CD4-positive, alpha-beta T cell treated with Interleukin-4 for 1 hour (primary cell): ENCODE measurements around the gene CDIPT.
"Not testable (repeated sequence)": the region's sequence is repeated elsewhere in the genome, so short reads cannot be mapped to it uniquely, and the experiment has no call there.

Source experiments
- DNase-seq, 2 donors: peaks; one replicate each; pipeline ENCODE4 v3.0.0-alpha.2; 2020 to 2022

CDIPT gene

DNA sequence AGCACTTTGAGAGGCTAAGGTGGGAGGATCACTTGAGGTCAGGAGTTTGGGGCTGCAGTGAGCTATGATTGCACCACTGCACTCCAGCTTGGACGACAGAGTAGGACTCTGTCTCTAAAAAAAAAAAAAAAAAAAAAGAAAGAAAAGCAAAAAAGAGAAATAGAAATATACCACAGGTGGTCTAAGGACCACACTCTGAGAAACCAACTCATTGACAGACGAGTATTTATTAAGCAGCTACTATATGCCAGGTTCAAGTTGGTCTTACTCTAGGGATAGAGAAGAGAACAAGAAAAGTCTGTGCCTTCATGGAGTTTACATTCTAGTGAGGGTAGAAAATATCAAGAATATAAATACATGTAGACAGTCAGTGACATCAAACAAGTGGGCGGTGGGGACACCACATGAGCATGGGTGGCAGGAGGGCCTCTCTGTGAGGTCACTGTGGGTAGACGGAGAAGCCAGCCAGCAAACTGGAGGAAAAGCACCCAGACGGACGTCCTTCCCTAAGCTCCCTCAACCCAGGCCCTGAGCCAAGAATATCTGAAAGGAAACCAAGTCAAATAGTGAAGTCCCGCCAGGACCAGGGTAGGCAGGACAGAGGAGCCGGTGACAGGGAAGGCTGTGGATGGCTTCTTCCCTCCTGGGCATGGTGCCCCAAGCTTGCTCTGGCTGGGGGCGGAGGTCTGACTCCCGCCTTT, 4.7 kb downstream of the CDIPT start:
- no peak for DNase-seq

DNA sequence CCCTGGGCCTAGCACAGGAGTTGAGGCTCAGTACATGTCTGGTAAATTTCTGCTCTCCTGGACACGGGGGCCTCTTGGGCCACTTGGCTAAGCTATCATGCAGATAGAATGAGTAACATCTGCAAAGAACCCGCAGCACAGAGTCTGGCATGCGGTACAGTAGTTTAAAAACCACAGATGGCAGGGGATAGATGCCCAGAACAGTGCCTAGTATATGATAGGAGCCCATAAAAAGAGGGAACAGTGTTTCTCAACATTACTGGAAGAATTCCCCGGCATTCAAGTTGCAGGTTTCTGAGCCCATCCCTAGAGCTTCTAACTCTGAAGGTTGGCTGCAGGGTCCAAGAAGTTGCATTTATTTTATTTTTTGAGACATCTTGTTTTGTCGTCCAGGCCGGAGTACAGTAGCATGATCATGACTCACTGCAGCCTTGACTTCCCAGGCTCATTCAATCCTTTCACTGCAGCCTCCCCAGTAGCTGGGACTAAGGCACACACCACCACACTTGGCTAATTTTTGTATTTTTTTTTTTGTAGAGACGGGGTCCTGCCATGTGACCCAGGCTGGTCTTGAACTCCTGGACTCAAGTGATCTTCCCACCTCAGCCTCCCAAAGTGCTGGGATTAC, 5.8 kb downstream of the CDIPT start:
- DNase-seq: no peak

DNA sequence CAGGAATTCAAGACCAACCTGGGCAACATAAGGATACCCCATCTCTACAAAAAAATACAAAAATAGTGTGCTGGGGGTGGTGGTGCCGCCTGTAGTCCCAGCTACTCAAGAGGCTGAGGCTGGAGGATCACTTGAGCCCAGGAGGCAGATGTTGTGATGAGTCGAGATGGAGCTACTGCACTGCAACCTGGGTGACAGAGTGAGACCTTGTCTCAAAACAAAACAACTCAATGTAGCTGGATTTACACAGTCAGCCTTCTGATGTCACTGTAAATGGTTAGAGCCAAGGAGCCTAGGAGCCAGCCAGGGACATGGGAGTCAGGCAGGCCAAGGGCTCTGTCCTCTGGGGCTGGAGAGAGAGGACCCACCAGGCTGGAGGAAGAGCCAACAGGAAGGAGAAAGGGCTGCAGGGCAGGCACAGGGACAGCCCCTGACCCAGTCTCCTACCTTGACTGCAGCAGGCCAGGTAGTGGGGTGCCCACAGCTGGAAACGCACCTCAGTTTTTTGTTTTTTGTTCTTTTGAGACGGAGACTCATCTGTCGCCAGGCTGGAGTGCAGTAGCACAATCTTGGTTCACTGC, 8.4 kb downstream of the CDIPT start:
- DNase-seq: no peak

DNA sequence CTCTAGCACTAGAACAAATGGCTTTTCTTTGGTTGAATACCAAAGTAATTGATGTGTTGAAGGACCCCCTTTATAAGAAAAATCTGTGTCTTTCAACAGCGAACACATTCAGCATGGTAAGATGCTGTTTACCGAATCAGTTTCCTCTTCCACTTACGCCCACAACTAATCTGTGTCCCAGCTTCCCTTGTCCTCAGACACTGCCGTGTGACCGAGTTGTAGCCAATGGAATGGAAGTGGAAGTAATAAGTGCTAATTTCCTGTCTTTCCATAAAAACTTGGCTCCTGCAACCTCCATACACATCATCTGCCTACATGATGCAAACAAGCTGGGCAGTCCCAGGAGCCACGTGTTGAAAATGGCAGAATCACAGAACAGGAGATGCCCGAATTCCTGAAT, 10.4 kb downstream of the CDIPT start:
- no peak for DNase-seq

DNA sequence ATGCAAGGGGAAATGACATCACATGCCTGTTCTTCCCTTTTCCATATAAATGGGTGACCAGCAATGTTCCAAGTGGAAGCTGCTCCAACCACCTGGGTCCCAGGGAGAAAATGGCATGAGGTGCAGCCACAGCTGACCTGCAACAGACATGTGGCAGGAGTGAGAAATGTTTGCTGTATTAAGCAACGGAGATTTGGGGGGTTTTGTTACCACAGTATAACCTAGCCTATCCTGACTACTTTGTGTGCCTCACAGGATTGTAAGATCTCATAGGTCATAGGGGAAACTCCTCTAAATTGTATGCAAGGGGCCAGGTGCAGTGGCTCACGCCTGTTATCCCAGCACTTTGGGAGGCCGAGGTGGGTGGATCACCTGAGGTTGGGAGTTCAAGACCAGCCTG, 12.0 kb downstream of the CDIPT start:
- no peak for DNase-seq

DNA sequence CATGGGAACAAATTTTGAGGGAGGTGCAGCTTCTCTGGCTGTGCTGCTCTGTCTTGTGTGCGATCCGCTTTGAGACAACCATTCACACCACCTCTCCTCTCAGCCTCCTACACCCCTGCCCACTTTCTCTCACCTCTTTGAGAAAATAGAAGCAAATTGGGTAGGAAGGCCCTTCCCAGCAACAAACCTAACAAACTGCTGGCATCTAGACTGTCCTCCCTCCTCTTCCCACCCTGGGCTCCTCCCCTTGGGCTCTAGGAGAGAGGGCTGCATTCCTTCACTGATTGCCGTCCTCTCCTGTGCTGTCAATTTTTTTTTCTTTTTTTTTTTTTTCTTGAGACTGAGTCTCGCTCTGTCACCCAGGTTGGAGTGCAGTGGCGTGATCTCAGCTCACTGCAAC, 13.5 kb downstream of the CDIPT start:
- no peak for DNase-seq

DNA sequence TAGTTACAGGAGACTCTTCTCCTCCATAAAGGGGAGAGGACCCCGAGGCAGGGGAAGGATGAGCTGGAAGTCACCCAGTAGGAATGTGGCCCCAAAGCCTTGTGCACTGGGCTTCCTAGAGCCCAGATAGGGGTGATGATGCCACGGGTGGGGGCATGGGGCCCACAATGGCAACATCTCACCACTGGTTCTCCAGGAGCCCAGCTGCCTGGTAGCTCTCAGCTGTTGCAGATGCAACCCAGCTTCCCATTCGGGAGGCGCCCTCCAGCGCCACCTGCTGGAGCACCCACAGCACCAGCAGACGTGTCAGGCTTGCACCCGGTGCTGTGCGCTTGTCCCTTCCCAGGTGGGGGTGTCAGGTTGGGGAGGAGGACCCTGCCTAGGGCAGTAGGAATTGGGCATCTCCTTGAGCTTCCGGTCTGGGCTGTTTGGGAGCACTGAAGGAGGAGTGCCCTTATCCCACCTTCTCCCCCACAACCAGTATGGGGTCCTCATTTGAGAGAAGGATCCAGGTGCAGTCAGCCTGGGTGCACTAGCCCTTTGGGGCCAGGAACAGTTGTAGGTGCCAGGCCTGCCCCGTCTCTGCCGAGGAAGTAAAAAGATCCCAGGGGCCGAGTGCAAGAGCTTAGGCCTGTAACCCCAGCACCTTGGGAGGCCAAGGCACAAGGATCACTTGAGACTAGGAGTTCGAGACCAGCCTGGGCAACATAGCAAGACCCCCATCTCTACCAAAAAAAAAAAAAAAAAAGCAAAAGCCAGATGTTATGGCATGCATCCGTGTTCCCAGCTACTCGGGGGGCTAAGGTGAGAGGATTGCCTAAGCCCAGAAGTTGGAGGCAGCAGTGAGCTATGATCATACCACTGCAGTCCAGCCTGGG, 14.4 kb downstream of the CDIPT start:
- DNase-seq: peak; percentile 81 to 82

DNA sequence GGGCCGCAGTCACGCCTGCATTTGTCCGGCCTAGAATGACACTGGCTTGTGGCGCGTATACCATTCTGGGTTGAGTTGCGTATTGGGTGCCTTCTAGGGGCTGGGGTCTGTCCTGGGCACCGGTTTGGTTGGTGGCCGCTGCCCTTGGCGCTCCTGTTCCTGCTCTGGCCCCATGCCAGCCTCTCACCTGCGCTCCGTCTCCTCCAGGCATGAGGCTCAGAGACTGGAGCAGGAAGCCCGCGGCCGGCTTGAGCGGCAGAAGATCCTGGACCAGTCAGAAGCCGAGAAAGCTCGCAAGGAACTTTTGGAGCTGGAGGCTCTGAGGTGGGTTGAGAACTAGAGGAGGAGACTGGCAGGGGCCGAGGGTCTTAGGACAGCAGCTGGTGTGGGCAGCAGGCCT, 17.4 kb downstream of the CDIPT start:
- no peak for DNase-seq

DNA sequence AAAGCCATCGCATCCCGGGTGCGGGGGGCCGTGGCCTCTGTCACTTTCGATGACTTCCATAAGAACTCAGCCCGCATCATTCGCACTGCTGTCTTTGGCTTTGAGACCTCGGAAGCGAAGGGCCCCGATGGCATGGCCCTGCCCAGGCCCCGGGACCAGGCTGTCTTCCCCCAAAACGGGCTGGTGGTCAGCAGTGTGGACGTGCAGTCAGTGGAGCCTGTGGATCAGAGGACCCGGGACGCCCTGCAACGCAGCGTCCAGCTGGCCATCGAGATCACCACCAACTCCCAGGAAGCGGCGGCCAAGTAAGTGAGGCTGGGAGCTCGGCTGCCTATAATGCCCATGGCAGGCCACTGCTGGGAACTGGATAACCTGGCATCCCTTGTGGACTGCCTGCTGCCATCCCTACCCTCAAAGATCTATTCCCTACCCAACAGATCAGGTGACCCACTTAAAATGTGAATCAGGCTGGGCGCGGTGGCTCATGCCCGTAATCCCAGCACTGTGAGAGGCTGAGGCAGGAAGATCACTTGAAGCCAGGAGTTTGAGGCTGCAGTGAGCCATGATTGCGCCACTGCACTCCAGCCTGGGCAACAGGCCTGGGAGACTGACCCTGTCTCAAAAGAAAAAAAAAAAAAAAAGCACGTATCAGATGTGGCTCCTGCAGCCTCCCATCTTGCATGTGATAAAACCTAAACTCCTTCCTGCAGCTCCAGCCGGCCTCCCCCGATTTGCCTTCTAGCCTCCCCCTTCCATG, 18.3 kb downstream of the CDIPT start:
- DNase-seq: no peak

DNA sequence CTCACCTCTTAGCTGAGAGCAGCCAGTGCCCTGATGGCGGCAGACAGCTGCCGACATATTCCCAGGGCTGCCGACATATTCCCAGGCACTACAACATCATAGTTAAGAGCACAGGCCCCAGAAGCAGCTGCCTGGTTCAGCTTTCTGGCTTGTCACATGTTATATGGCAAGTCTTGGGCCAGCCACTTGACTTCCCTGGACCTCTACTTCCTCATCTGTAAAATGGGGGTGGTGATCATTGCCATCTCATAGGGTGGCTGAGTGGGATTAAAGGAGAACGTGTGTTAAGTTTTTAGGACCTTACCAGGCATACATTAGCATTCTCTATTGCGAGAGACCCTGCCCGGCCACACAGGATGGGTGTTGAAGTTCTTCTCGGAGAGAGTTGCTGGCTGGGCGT, 19.1 kb downstream of the CDIPT start:
- DNase-seq: no peak

DNA sequence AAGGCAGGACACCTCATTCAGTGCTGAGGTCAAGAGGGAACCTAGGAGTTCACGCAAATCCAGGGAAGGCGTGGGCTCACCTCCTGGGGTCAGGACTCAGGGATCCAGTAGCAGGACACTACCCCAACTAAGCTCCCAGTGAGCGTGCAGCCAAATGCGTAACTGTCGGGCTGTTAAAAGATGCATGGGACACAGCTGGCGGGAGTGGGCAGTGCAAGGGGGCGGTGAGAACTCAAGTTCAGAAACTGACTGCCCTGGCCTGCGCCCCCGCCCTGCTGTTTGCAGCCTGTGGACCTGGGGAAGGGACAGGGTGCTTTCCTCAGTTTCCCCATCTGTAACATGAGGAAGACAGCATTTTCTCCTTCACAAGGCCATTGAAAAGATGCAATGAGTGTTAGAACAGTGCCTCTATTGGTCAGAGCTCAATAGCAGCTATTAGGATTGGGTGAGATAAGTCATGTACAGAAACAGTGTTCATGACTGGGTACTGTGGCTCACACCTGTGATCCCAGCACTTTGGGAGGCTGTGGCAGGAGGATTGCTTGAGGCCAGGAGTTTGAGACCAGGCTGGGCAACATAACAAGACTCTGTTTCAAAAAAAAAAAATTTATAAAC, 20.2 kb downstream of the CDIPT start:
- no peak for DNase-seq

DNA sequence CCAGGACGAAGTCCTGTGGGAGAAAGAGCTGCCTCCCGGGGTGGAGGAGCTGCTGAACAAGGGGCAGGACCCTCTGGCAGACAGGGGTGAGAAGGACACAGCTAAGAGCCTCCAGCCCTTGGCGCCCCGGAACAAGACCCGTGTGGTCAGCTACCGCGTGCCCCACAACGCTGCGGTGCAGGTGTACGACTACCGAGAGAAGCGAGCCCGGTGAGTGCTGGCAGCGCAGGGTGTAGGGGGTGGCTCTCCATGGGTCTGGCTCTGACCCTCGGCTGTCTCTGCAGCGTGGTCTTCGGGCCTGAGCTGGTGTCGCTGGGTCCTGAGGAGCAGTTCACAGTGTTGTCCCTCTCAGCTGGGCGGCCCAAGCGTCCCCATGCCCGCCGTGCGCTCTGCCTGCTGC, 21.4 kb downstream of the CDIPT start:
- no peak for DNase-seq

DNA sequence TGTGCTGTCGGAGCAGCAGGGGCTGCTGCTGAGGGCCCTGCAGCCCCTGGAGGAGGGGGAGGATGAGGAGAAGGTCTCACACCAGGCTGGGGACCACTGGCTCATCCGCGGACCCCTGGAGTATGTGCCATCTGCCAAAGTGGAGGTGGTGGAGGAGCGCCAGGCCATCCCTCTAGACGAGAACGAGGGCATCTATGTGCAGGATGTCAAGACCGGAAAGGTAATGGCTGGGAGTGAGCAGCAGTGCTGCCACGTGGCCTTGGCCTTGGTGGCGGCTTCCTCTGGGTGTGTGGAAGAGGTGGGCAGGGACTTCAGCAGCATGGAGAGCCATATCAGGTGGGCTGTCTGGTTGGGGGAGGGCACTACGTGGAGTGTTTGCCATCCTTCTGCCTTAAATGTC, 22.8 kb downstream of the CDIPT start:
- no peak for DNase-seq

DNA sequence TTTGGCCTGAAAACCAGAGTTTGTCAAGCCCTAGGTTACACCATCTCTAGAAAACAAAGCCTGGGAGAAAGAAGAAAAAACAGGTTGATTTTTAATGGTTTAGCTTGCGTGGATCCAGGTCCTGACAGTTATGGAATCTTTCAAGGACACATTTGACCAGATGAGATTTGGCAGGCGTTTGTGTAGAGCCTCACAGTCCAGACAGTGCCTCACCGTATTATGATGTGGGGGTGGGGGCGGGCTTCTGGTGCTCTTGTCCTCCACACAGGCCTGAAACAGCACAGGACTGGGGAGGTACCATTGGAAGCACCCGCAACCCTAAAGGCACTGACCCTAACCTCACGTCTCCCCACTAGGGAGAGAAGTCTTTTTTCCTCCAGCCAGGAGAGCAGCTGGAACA, 23.2 kb downstream of the CDIPT start:
- DNase-seq: no peak

DNA sequence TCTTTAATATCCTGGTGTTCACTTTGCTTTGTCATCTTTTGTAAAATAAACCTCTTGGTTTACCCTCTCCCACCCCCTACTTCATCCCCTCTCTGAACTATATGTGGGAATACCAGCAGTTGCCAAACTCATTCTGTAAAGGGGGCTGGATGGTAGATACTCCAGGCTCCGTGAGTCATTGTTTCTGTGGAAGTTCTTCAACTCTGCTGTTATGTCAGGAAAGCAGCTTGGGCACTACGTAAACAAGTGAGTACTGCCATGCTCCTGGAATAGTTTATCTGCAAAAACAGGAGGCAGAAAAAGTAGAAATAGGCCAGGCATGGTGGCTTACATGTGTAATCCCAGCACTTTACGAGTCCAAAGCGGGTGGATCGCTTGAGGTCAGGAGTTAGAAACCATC, 25.2 kb downstream of the CDIPT start:
- DNase-seq: no peak

DNA sequence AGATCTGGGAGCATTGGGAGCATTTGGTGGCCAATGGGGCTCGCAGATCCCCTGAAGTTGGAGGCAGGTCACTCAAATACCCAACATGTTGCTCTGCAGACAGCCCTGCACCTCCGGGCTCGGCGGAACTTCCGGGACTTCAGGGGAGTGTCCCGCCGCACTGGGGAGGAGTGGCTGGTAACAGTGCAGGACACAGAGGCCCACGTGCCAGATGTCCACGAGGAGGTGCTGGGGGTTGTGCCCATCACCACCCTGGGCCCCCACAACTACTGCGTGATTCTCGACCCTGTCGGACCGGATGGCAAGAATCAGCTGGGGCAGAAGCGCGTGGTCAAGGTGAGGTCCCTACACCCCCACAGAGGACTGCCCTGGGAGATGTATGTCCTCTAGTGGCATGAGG, 26.4 kb downstream of the CDIPT start:
- no peak for DNase-seq

DNA sequence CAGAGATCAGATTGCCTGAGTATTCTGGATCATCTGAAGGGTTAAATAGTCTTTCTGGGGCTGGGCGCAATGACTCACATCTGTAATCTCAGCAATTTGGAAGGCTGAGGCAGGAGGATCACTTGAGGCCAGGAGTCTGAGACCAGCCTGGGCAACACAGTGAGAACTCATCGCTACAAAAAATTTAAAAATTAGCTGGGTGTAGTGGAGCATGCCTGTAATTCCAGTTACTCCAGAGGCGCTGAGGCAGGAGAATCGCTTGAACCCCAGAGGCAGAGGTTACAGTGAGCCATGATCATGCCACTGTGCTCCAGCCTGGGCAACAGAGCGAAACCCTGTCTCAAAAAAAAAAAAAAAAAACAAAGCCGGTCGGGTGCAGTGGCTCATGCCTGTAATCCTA, 27.1 kb downstream of the CDIPT start:
- DNase-seq: no peak

DNA sequence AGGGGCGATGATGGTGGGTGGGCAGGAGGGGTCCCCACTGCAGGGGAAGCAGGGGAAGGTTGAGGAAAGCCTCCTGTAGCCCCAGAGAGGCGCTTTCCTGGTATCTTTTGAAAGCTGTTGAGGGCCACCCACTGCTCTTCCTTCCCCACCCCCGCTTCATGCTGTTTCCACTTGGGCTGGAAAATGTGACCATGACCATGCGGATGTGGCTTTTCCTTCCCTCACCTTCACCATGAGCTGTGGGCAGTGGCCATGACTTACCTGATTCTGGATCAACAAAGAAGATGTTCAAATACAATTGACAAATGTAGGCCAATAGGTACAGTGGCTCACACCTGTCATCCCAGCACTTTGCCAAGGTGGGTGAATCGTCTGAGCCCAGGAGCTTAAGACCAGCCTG, 28.9 kb downstream of the CDIPT start:
- no peak for DNase-seq

DNA sequence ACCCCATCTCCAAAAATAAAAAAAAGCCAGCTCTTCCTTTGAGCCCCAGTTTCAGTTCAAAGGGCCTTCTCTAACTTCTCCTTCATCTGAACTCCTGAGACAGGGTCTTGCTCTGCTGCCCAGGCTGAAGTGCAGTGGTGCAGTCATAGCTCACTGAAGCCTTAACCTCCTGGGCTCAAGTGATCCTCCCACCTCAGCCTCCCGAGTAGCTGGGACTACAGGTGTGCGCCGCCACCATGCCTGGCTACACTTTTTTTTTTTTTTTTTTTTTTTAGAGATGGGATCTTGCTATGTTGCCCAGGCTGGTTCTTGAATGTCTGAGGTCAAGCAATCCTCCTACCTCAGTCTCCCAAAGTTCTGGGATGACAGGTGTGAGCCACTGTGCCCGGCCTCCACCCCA, 29.8 kb downstream of the CDIPT start:
- not testable (repeated sequence) for DNase-seq

DNA sequence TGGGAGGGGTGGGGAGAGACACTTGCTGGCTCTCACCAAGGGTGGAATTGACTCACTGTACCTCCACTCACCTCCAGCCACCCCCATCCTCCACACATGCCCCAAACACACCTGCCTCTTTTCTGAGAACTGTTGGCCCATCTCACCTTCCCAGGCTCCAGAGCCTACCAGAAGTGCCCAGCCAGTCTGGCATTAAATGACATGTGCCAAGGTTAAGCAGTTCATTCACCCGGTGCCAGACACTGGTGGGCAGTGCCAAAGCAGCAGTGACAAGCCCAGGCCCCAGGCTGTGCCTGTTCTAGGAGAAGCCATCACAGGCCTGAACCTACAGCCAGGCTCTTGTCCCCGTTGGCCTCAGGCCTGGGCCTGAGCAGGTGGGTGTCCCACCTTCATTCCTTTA, 31.5 kb downstream of the CDIPT start:
- no peak for DNase-seq

DNA sequence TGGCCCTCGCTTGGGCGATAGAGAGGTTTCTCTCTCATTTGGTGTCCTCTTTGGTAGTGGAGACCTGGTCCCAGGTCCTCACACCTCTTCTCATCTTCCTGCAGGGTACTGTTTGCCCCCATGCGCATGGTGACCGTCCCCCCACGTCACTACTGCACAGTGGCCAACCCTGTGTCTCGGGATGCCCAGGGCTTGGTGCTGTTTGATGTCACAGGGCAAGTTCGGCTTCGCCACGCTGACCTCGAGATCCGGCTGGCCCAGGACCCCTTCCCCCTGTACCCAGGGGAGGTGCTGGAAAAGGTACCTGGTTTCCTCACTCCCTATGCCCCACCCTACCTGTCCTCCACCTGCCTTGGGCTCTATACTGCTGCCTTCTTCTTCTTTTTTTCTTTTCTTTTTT, 32.3 kb downstream of the CDIPT start:
- no peak for DNase-seq

DNA sequence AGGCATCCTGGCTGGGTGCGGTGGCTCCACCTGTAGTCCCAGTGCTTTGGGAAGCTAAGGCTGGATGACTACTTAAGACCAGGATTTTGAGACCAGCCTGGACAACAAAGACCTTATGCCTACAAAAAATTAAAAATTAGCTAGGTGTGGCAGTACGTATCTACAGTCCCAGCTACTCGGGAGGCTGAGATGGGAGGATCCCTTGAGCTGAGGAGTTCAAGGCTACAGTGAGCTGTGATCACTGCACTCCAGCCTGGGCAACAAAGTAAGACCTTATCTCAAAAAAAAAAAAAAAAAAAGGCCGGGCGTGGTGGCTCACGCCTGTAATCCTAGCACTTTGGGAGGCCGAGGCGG, 36.7 kb downstream of the CDIPT start:
- no peak for DNase-seq
